ENCODE data around the gene PGC.

Gene PGC

GRCh38 chr6:41694815-41695526, 52.2 kb downstream of the PGC start:
- peak; percentile 50 to 55 (median 54) for DNase-seq

- no peak for DNase-seq
Measured at GRCh38 chr6:41693281-41694240, 53.6 kb downstream of the PGC start.

- DNase-seq, result no peak
Measured at GRCh38 chr6:41692730-41693129, 54.5 kb downstream of the PGC start.

- no peak for DNase-seq
Measured at GRCh38 chr6:41692080-41692675, 55.0 kb downstream of the PGC start.

- DNase-seq, result no peak
Measured at GRCh38 chr6:41691426-41692079, 55.6 kb downstream of the PGC start.

GRCh38 chr6:41690541-41691330, 56.5 kb downstream of the PGC start:
- no peak for DNase-seq

GRCh38 chr6:41689171-41690008, 57.8 kb downstream of the PGC start:
- peak in 1 of 3 donors; percentile 32 for DNase-seq

- DNase-seq, result peak in 1 of 3 donors; percentile 24
Measured at GRCh38 chr6:41688256-41688965, 58.8 kb downstream of the PGC start.

GRCh38 chr6:41687501-41688175, 59.6 kb downstream of the PGC start:
- no peak for DNase-seq

All from suppressor macrophage treated with lipopolysaccharide for 1 hour (primary cell).